DOHH2 (cell line): ENCODE measurements around the gene ISG15.

Experiments
- H3F3A ChIP-seq: fragments of 200-600 bp; sonication (generic), shearing (Covaris generic); 2 replicates; pipeline ENCODE4 v1.6.0; 2016; ENCODE audit warnings: antibody characterized with exemption, mild to moderate bottlenecking; ENCODE audit not compliant: control insufficient read depth, insufficient read depth
- H3K27ac ChIP-seq: fragments of 200-600 bp; sonication (generic); 2 replicates; pipeline ENCODE4 v1.5.1; 2014; ENCODE audit warnings: low read depth, mild to moderate bottlenecking, low read length, moderate library complexity
- H3K27me3 ChIP-seq: fragments of 200-600 bp; sonication (generic); 2 replicates; pipeline ENCODE4 v1.6.1; 2014; ENCODE audit warnings: mild to moderate bottlenecking, low read length, mixed read lengths; ENCODE audit not compliant: control insufficient read depth
- H3K36me3 ChIP-seq: fragments of 200-600 bp; sonication (generic); 2 replicates; pipeline ENCODE4 v1.6.1; 2014; ENCODE audit warnings: mild to moderate bottlenecking, low read length, moderate library complexity, mixed read lengths; ENCODE audit not compliant: control insufficient read depth
- H3K4me1 ChIP-seq: fragments of 200-600 bp; sonication (generic); 2 replicates; pipeline ENCODE4 v1.6.1; 2014; ENCODE audit warnings: mild to moderate bottlenecking, low read length, mixed read lengths; ENCODE audit not compliant: control insufficient read depth
- H3K4me2 ChIP-seq: fragments of 200-600 bp; sonication (generic); 2 replicates; pipeline ENCODE4 v1.6.0; 2014; ENCODE audit warnings: mild to moderate bottlenecking, low read length, moderate library complexity
- H3K4me3 ChIP-seq: fragments of 200-600 bp; sonication (generic); 2 replicates; pipeline ENCODE4 v1.5.1; 2014; ENCODE audit warnings: mild to moderate bottlenecking, low read length, mixed read lengths
- H3K79me2 ChIP-seq: fragments of 200-600 bp; sonication (generic); 2 replicates; pipeline ENCODE4 v1.6.1; 2014; ENCODE audit warnings: mild to moderate bottlenecking, low read length, mixed read lengths; ENCODE audit not compliant: control insufficient read depth
- H3K9me2 ChIP-seq: fragments of 200-600 bp; sonication (generic); replicated peaks from 2 replicates; pipeline ENCODE4 v1.6.1; 2014; ENCODE audit warnings: mild to moderate bottlenecking, low read length, mixed read lengths; ENCODE audit not compliant: control insufficient read depth
- H3K9me3 ChIP-seq: fragments of 200-600 bp; sonication (generic); 2 replicates; pipeline ENCODE4 v1.6.1; 2014; ENCODE audit warnings: antibody characterized with exemption, low read length, mixed read lengths; ENCODE audit not compliant: control insufficient read depth, insufficient read depth
- H4K20me1 ChIP-seq: fragments of 200-600 bp; sonication (generic); 2 replicates; pipeline ENCODE4 v1.6.0; 2014; ENCODE audit warnings: low read depth, mild to moderate bottlenecking, antibody characterized with exemption, low read length, moderate library complexity; ENCODE audit not compliant: control insufficient read depth, insufficient read depth
- CTCF ChIP-seq: fragments of 200-600 bp; sonication (generic); IDR thresholded peaks from one replicate; pipeline ENCODE4 v1.5.1; 2014; ENCODE audit warnings: antibody characterized with exemption, mild to moderate bottlenecking, low read depth, low read length; ENCODE audit not compliant: poor library complexity, severe bottlenecking
- EZH2phosphoT487 ChIP-seq: fragments of 200-600 bp; sonication (generic); IDR thresholded peaks from 2 replicates; pipeline ENCODE4 v1.6.1; 2017; ENCODE audit warnings: borderline replicate concordance, mild to moderate bottlenecking, antibody characterized with exemption, low read length, moderate library complexity, mixed read lengths

Gene ISG15

DNA sequence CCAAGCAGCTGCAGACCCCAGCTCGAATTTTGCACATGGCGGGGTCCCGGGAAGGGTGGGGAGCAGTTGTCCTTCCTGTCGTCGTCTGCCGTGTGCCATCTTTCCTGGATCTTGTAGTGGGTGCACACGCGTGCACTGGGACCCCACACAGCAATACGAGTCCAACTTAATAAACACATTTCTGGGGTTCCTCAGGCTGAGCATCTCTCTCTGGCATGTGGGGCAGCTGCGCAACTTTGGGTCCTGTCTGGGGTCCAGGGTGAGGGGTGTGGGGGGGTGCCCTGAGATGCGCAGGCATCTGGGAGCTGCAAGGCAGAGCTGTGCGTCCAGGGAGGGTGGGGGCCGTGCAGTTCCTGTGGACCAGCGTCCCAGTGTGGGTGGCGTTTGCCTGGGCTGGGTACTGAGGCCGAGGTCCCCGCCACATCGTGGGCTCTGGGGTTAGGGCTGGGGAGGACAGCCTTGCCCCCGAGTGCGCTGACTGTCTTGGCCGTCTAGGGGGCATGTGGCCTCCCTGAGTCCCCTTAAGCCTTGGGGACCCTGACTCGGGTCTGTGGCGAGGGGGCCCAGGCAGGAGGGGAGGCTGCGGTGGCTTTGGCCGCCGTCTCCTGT lies 47.7 kb upstream of the ISG15 start:
- Histone ChIP-seq H3F3A (no peaks in the 10 kb centered on the region; the same call in 1 of the 2 replicates), H3K4me3 (no peak overlapping the region), H3K27me3 (0 out of 2 replicates have a peak, but pooled peaks cover 4% of the 10 kb centered on the region), H3K79me2 (no peaks in the 10 kb centered on the region), H4K20me1 (no peaks in the 10 kb centered on the region), H3K9me3 (no peaks in the 10 kb centered on the region; the same call in 1 of the 2 replicates), H3K9me2 (no peaks in the 10 kb centered on the region), H3K4me1 (peaks cover 14% of the 10 kb centered on the region), H3K27ac (no peak overlapping the region), H3K4me2 (no peak overlapping the region), H3K36me3 (no peaks in the 10 kb centered on the region)
- TF ChIP-seq CTCF (no peak), EZH2phosphoT487 (no peak)

GRCh38 chr1:966135-966703 lies 47.1 kb upstream of the ISG15 start, which contains the start of gene PLEKHN1:
Gene PLEKHN1 (plus strand): TSS chr1:966482. CDS start chr1:966532, 50 bp downstream.
- Histone ChIP-seq H4K20me1 (no peaks in the 10 kb centered on the region), H3K36me3 (no peaks in the 10 kb centered on the region), H3K27ac (no peak within 1 kb of the TSS), H3K27me3 (0 out of 2 replicates have a peak, but pooled peaks cover 4% of the 10 kb centered on the region), H3K9me3 (no peaks in the 10 kb centered on the region; the same call in 1 of the 2 replicates), H3K9me2 (no peaks in the 10 kb centered on the region), H3K4me2 (peak within 1 kb of the TSS; percentile 78), H3K79me2 (no peaks in the 10 kb centered on the region), H3K4me3 (peak within 1 kb of the TSS; percentile 63), H3K4me1 (peaks cover 13% of the 10 kb centered on the region), H3F3A (no peaks in the 10 kb centered on the region; the same call in 1 of the 2 replicates)
- TF ChIP-seq CTCF, result no peak
- TF ChIP-seq EZH2phosphoT487, result no peak

DNA sequence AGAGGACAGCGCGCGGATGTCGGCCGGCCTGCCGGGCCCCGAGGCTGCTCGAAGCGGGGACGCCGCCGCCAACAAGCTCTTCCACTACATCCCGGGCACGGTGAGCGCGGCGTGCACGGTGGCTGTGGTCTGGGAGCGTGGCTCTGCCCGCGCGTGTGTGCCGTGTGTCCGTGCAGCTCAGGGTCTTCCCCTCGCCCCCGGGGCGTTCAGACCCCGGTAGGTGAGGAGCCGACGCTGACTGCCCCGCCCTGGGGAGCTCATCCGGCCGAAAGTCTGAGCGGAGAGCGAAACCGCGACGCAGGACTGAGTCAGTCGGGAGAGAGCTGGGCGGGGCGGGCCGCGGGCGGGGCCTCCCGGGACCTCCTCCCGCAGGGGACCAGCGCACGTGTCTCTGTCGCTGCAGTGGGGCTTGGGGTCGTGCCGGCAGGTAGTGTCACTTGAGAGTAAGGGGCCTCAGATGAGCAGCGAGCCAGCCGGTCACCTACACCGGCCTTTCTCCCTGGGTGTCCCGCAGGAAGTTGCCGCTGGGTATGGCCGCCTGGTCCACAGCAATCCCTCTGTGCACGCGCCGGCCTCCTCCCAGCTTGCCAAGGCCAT lies 46.5 kb upstream of the ISG15 start:
- Histone ChIP-seq H3K27ac (no peak overlapping the region), H3K9me3 (no peaks in the 10 kb centered on the region; the same call in 1 of the 2 replicates), H3K36me3 (no peaks in the 10 kb centered on the region), H3F3A (no peaks in the 10 kb centered on the region; the same call in 1 of the 2 replicates), H3K9me2 (no peaks in the 10 kb centered on the region), H4K20me1 (no peaks in the 10 kb centered on the region), H3K4me2 (peak overlapping the region; percentile 78), H3K4me1 (peaks cover 10% of the 10 kb centered on the region), H3K27me3 (0 out of 2 replicates have a peak, but pooled peaks cover 4% of the 10 kb centered on the region), H3K79me2 (no peaks in the 10 kb centered on the region), H3K4me3 (peak overlapping the region; percentile 63)
- no peak for TF ChIP-seq CTCF
- no peak for TF ChIP-seq EZH2phosphoT487
